Keratinocyte (primary cell): ENCODE results near the gene SQSTM1. TPM values are rescaled to one million over a fixed set of nuclear protein-coding genes. Genes with fewer than 3 reads are reported as not detected.

Experiments used
- DNase-seq: peaks from one replicate; pipeline ENCODE4 v3.0.0-alpha.2; 2011; ENCODE audit warnings: low read depth, missing footprints, low spot score
- FAIRE-seq: peaks from 2 replicates; lab custom pipeline; 2011; peaks lifted over from hg19 to GRCh38; lab: Jason Lieb, UNC
- H2AFZ ChIP-seq: 2 replicates; pipeline ENCODE4 v1.6.0; 2012; ENCODE audit warnings: low read length, control low read depth, inconsistent platforms; ENCODE audit not compliant: control insufficient read depth
- H3K27ac ChIP-seq: 2 replicates; pipeline ENCODE4 v1.5.1; 2011; ENCODE audit warnings: low read length; ENCODE audit not compliant: control insufficient read depth, insufficient read depth
- H3K27me3 ChIP-seq: 3 replicates; pipeline ENCODE4 v1.6.0; 2011; ENCODE audit warnings: low read length; ENCODE audit not compliant: control insufficient read depth, insufficient read depth; ENCODE audit errors: extremely low read depth
- H3K36me3 ChIP-seq, 2 experiments: 2 replicates in 1 of 2; 3 replicates in 1 of 2; pipeline ENCODE4 v1.5.1; 2011; ENCODE audit warnings: low read length in 2 of 2, mild to moderate bottlenecking in 1 of 2; ENCODE audit not compliant: control insufficient read depth in 2 of 2, insufficient read depth in 2 of 2; ENCODE audit errors: extremely low read depth in 1 of 2
- H3K4me1 ChIP-seq: 3 replicates; pipeline ENCODE4 v1.5.1; 2011; ENCODE audit warnings: low read length; ENCODE audit not compliant: control insufficient read depth, insufficient read depth; ENCODE audit errors: extremely low read depth
- H3K4me2 ChIP-seq: 3 replicates; pipeline ENCODE4 v1.6.0; 2011; ENCODE audit warnings: low read depth, low read length; ENCODE audit not compliant: control insufficient read depth, insufficient read depth; ENCODE audit errors: extremely low read depth
- H3K4me3 ChIP-seq, 3 experiments: fragments of 200-600 bp in 1 of 3; sonication (generic) in 1 of 3; 2 replicates in 2 of 3; 3 replicates in 1 of 3; pipeline ENCODE4 v1.5.1; 2011 to 2016; ENCODE audit warnings: low read length in 3 of 3, mild to moderate bottlenecking in 3 of 3, control low read depth in 2 of 3, inconsistent platforms in 1 of 3, low read depth in 1 of 3, mixed read lengths in 1 of 3, mixed run types in 1 of 3, moderate library complexity in 1 of 3; ENCODE audit not compliant: control insufficient read depth in 2 of 3, insufficient read depth in 2 of 3; ENCODE audit errors: extremely low read depth in 1 of 3
- H3K79me2 ChIP-seq: 2 replicates; pipeline ENCODE4 v1.6.0; 2012; ENCODE audit warnings: low read length; ENCODE audit not compliant: control insufficient read depth, insufficient read depth
- H3K9ac ChIP-seq: 3 replicates; pipeline ENCODE4 v1.6.0; 2011; ENCODE audit warnings: low read length; ENCODE audit not compliant: control insufficient read depth, insufficient read depth; ENCODE audit errors: extremely low read depth
- H3K9me1 ChIP-seq: 3 replicates; pipeline ENCODE4 v1.6.0; 2011; ENCODE audit warnings: low read length; ENCODE audit not compliant: control insufficient read depth, insufficient read depth; ENCODE audit errors: extremely low read depth
- H3K9me3 ChIP-seq: 2 replicates; pipeline ENCODE4 v1.5.1; 2012; ENCODE audit warnings: low read depth, low read length; ENCODE audit not compliant: control insufficient read depth
- H4K20me1 ChIP-seq: 3 replicates; pipeline ENCODE4 v1.6.0; 2011; ENCODE audit warnings: low read length; ENCODE audit not compliant: control insufficient read depth, insufficient read depth; ENCODE audit errors: extremely low read depth
- CTCF ChIP-seq, 3 experiments: IDR thresholded peaks in 1 of 3; conservative IDR thresholded peaks in 1 of 3; optimal IDR thresholded peaks in 1 of 3; 2 replicates in 2 of 3; 3 replicates in 1 of 3; pipeline versions ENCODE3 to v1.5.1; 2011; ENCODE audit warnings: low read length in 3 of 3, mild to moderate bottlenecking in 3 of 3, moderate library complexity in 2 of 3, control low read depth in 1 of 3, inconsistent platforms in 1 of 3; ENCODE audit not compliant: insufficient read depth in 2 of 3; ENCODE audit errors: extremely low read depth in 1 of 3
- EZH2 ChIP-seq: IDR thresholded peaks from one replicate; pipeline ENCODE4 v1.6.1; 2012; ENCODE audit warnings: inconsistent platforms, mild to moderate bottlenecking, low read length, moderate library complexity
- dilution Hi-C: fragments of 300-500 bp; cut with MboI; formaldehyde crosslinking; loops from one replicate; pipeline ENCODE4 v1.7.0; 2020; ENCODE audit warnings: low sequenced_read_pairs; ENCODE audit not compliant: extremely low pct_ligation_motif_present
- polyA plus RNA-seq, 5 experiments: library from polyadenylated mRNA; depleted of rRNA in 3 of 5; stranded (reverse) in 3 of 5; stranded (forward) in 1 of 5; unstranded in 1 of 5; fragments of >200 nt; gene quantifications; 1 replicate in 1 of 5; 2 replicates in 3 of 5; 3 replicates in 1 of 5; pipeline versions ENCODE4 v1.2.1 to v1.2.3, GENCODE V29; 2011 to 2012; ENCODE audit warnings: missing spikeins in 2 of 5, low read depth in 1 of 5, low replicate concordance in 1 of 5

SQSTM1 gene
- polyA plus RNA-seq, 1 donor (not counting 4 experiments of a cell fraction or from before 2014, with no cell fraction given) = 75.7 TPM

- Histone ChIP-seq H3K4me3 (no peak overlapping the region), H3K9me1 (no peaks in the 10 kb centered on the region), H3K9me3 (no peaks in the 10 kb centered on the region), H3K4me1 (peaks cover 27% of the 10 kb centered on the region), H3K4me2 (no peak overlapping the region), H3K36me3 (peaks cover 25 to 36% of the 10 kb centered on the region in 2 experiments), H3K9ac (no peak overlapping the region), H4K20me1 (peaks cover 6% of the 10 kb centered on the region), H2AFZ (no peak overlapping the region), H3K27ac (no peak overlapping the region), H3K27me3 (no peaks in the 10 kb centered on the region), H3K79me2 (peaks cover 11% of the 10 kb centered on the region)
- TF ChIP-seq EZH2 (no peak), CTCF (optimal IDR thresholded peaks at IDR 0.05 in 1 of 3, IDR thresholded peaks at IDR 0.05 in 1 of 3, conservative IDR thresholded peaks at IDR 0.05 in 1 of 3; ENCODE audit: extremely low read depth in 1 of 3, insufficient read depth in 2 of 3, low read length in 3 of 3) (no peak)
- DNase-seq (no peak), FAIRE-seq (no peak)
- dilution Hi-C loops = no loop called here
Measured at GRCh38 chr5:179798771-179799643, 21.7 kb upstream of the SQSTM1 start.

- peaks cover 27% of the 10 kb centered on the region for H3K4me1 ChIP-seq
- peaks cover 25 to 36% of the 10 kb centered on the region in 2 experiments for H3K36me3 ChIP-seq
- no peak overlapping the region for H3K9ac ChIP-seq
- peaks cover 6% of the 10 kb centered on the region for H4K20me1 ChIP-seq
- no peaks in the 10 kb centered on the region for H3K9me3 ChIP-seq
- peaks cover 17% of the 10 kb centered on the region for H3K79me2 ChIP-seq
- H3K9me1 ChIP-seq = no peaks in the 10 kb centered on the region
- no peak overlapping the region for H2AFZ ChIP-seq
- no peak overlapping the region for H3K4me2 ChIP-seq
- dilution Hi-C loops = no loop called here
- no peak overlapping the region for H3K4me3 ChIP-seq
- DNase-seq (no peak), FAIRE-seq (no peak)
- no peak overlapping the region for H3K27ac ChIP-seq
- no peak for TF ChIP-seq CTCF (optimal IDR thresholded peaks at IDR 0.05 in 1 of 3, IDR thresholded peaks at IDR 0.05 in 1 of 3, conservative IDR thresholded peaks at IDR 0.05 in 1 of 3; ENCODE audit: extremely low read depth in 1 of 3, insufficient read depth in 2 of 3, low read length in 3 of 3)
- no peak for TF ChIP-seq EZH2
- H3K27me3 ChIP-seq = no peaks in the 10 kb centered on the region
Measured at GRCh38 chr5:179799644-179799973, 21.1 kb upstream of the SQSTM1 start.
